Liver (tissue), 3 donors: Measurements from ENCODE around the gene THRAP3.

Source experiments
- CTCF ChIP-seq: fragments of 150-350 bp; IDR thresholded peaks from 2 replicates; pipeline ENCODE4 v1.5.1; 2017; ENCODE audit warnings: improper control_type of control experiment, low read depth, low read length; ENCODE audit not compliant: missing input control
- JUND ChIP-seq, 2 donors: IDR thresholded peaks; 2 replicates each; pipeline ENCODE4 v1.6.1; 2016; ENCODE audit warnings: antibody characterized with exemption in 2 of 2
- MAX ChIP-seq: IDR thresholded peaks from 2 replicates; pipeline ENCODE4 v1.6.1; 2016; ENCODE audit warnings: antibody characterized with exemption
- RAD21 ChIP-seq, 2 donors: IDR thresholded peaks; 2 replicates each; pipeline ENCODE4 v1.6.1; 2016; ENCODE audit warnings: antibody characterized with exemption in 2 of 2, mild to moderate bottlenecking in 2 of 2
- TAF1 ChIP-seq: conservative IDR thresholded peaks from 2 replicates; pipeline ENCODE4 v1.6.1; 2016; ENCODE audit warnings: antibody characterized with exemption, mild to moderate bottlenecking
- YY1 ChIP-seq: IDR thresholded peaks from 2 replicates; pipeline ENCODE4 v1.6.1; 2016; ENCODE audit warnings: antibody characterized with exemption, mild to moderate bottlenecking
- donor health status: healthy.
- donor health status: healthy.

GRCh38 chr1:36279789-36280296 is 55.6 kb downstream of the THRAP3 start:
- TF ChIP-seq CTCF (no peak), RAD21 (IDR thresholded peaks at IDR 0.05) (no peak), TAF1 (no peak), MAX (no peak), JUND (IDR thresholded peaks at IDR 0.05) (no peak), YY1 (no peak)
